ENCODE data around the gene KDM2A.
"Not testable (repeated sequence)": the region's sequence is repeated elsewhere in the genome, so short reads cannot be mapped to it uniquely, and the experiment has no call there.

KDM2A gene

GRCh38 chr11:67117672-67118180 lies 1.3 kb upstream of the KDM2A start:
- peak; percentile 88 for DNase-seq (ENCODE audit: low spot score)

- peak; percentile 90 for DNase-seq (ENCODE audit: low spot score)
These were observed 789 bp upstream of the KDM2A start for GRCh38 chr11:67118181-67118766.

GRCh38 chr11:67119585-67120391 lies 725 bp downstream of the KDM2A start:
- peak; percentile 86 for DNase-seq (ENCODE audit: low spot score)

GRCh38 chr11:67120456-67120855 lies 1.4 kb downstream of the KDM2A start:
- DNase-seq (ENCODE audit: low spot score): no peak

- DNase-seq (ENCODE audit: low spot score): peak; percentile 69
These were observed 2.0 kb downstream of the KDM2A start for GRCh38 chr11:67120881-67121710.

- DNase-seq (ENCODE audit: low spot score): not testable (repeated sequence)
These were observed 4.7 kb downstream of the KDM2A start for GRCh38 chr11:67123801-67124200.

GRCh38 chr11:67126243-67126642 lies 7.2 kb downstream of the KDM2A start:
- not testable (repeated sequence) for DNase-seq (ENCODE audit: low spot score)

- DNase-seq (ENCODE audit: low spot score): no peak
These were observed 7.9 kb downstream of the KDM2A start for GRCh38 chr11:67126986-67127385.

- DNase-seq (ENCODE audit: low spot score): not testable (repeated sequence)
These were observed 11.8 kb downstream of the KDM2A start for GRCh38 chr11:67130861-67131260.

GRCh38 chr11:67136156-67136555 lies 17.1 kb downstream of the KDM2A start:
- DNase-seq (ENCODE audit: low spot score): no peak

- DNase-seq (ENCODE audit: low spot score): no peak
These were observed 19.9 kb downstream of the KDM2A start for GRCh38 chr11:67138922-67139321.

GRCh38 chr11:67146516-67147226 lies 27.6 kb downstream of the KDM2A start:
- DNase-seq (ENCODE audit: low spot score): no peak

- DNase-seq (ENCODE audit: low spot score): no peak
These were observed 34.9 kb downstream of the KDM2A start for GRCh38 chr11:67153971-67154370.

GRCh38 chr11:67154726-67155125 lies 35.7 kb downstream of the KDM2A start:
- DNase-seq (ENCODE audit: low spot score): no peak

- no peak for DNase-seq (ENCODE audit: low spot score)
These were observed 38.6 kb downstream of the KDM2A start for GRCh38 chr11:67157691-67158090.

GRCh38 chr11:67158221-67158620 lies 39.2 kb downstream of the KDM2A start:
- no peak for DNase-seq (ENCODE audit: low spot score)

- no peak for DNase-seq (ENCODE audit: low spot score)
These were observed 41.0 kb downstream of the KDM2A start for GRCh38 chr11:67160045-67160444.

- DNase-seq (ENCODE audit: low spot score): peak; percentile 55
These were observed 42.1 kb downstream of the KDM2A start for GRCh38 chr11:67160872-67161783.

GRCh38 chr11:67163006-67163405 lies 43.9 kb downstream of the KDM2A start:
- DNase-seq (ENCODE audit: low spot score): no peak

- DNase-seq (ENCODE audit: low spot score): no peak
These were observed 46.6 kb downstream of the KDM2A start for GRCh38 chr11:67165623-67166022.

- DNase-seq (ENCODE audit: low spot score): no peak
These were observed 48.0 kb downstream of the KDM2A start for GRCh38 chr11:67167091-67167490.
